HL-60 (cell line): ENCODE results near the gene FAM219A.

Experiments used
- DNase-seq, 2 experiments: peaks; one replicate each; pipeline ENCODE4 v3.0.0-alpha.2; 2010 to 2020; ENCODE audit warnings: low read depth in 1 of 2, low spot score in 1 of 2
- H3K27ac ChIP-seq: fragments of 250-450 bp; sonication (Bioruptor Pico); replicated peaks from 2 replicates; pipeline ENCODE4 v1.5.1; 2020; ENCODE audit warnings: mild to moderate bottlenecking, moderate library complexity
- H3K27me3 ChIP-seq: fragments of 250-450 bp; sonication (Bioruptor Pico); 2 replicates; pipeline ENCODE4 v1.5.1; 2021; ENCODE audit warnings: mild to moderate bottlenecking, moderate library complexity; ENCODE audit not compliant: insufficient read depth, poor library complexity, severe bottlenecking
- H3K4me3 ChIP-seq: replicated peaks from 2 replicates; pipeline ENCODE4 v1.5.1; 2011; ENCODE audit warnings: mild to moderate bottlenecking, control low read depth, low read length; ENCODE audit not compliant: insufficient read depth
- GABPA ChIP-seq: IDR thresholded peaks from 2 replicates; pipeline ENCODE4 v1.6.1; 2012; ENCODE audit warnings: low read depth
- POLR2AphosphoS5 ChIP-seq: IDR thresholded peaks from 2 replicates; pipeline ENCODE4 v1.6.1; 2012; ENCODE audit warnings: low read depth
- SPI1 ChIP-seq: IDR thresholded peaks from 2 replicates; pipeline ENCODE4 v1.6.1; 2012; ENCODE audit warnings: low read depth, mild to moderate bottlenecking, borderline replicate concordance
- TF ChIP-seq, protein P1 (sequence below): IDR thresholded peaks from 2 replicates; pipeline ENCODE4 v1.6.1; 2012; ENCODE audit warnings: low read depth; ENCODE audit not compliant: insufficient replicate concordance
- TF ChIP-seq, protein P2 (sequence below): IDR thresholded peaks from one replicate; pipeline ENCODE4 v1.5.1; 2011; ENCODE audit warnings: low read length, control low read depth, inconsistent platforms; ENCODE audit not compliant: insufficient read depth

The FAM219A gene

DNA sequence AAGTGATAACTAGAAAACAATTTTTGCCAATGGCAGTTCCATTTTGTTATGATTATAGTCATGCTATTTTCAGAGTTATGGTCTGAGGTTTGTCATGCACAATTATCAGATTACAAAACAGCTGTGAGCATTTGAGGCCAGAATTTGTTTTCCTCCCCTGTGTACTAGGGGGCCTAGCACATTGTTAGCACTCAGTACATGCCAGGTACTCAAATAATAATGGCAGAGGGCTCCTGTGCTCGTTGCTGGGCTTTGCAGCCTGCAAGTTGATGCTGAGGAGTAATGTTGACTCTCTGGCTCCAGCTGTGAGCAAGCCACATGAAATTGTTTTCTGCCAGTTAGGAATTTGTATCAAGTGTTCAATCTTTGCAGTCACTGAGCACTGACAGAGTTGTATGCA, 7.1 kb upstream of the FAM219A start:
- Histone ChIP-seq H3K27ac (no peak overlapping the region), H3K27me3 (peaks cover 4% of the 10 kb centered on the region), H3K4me3 (no peak overlapping the region)
- no peak for DNase-seq
- TF ChIP-seq SPI1 (no peak), GABPA (no peak), POLR2AphosphoS5 (no peak)
- TF ChIP-seq, protein P1, sequence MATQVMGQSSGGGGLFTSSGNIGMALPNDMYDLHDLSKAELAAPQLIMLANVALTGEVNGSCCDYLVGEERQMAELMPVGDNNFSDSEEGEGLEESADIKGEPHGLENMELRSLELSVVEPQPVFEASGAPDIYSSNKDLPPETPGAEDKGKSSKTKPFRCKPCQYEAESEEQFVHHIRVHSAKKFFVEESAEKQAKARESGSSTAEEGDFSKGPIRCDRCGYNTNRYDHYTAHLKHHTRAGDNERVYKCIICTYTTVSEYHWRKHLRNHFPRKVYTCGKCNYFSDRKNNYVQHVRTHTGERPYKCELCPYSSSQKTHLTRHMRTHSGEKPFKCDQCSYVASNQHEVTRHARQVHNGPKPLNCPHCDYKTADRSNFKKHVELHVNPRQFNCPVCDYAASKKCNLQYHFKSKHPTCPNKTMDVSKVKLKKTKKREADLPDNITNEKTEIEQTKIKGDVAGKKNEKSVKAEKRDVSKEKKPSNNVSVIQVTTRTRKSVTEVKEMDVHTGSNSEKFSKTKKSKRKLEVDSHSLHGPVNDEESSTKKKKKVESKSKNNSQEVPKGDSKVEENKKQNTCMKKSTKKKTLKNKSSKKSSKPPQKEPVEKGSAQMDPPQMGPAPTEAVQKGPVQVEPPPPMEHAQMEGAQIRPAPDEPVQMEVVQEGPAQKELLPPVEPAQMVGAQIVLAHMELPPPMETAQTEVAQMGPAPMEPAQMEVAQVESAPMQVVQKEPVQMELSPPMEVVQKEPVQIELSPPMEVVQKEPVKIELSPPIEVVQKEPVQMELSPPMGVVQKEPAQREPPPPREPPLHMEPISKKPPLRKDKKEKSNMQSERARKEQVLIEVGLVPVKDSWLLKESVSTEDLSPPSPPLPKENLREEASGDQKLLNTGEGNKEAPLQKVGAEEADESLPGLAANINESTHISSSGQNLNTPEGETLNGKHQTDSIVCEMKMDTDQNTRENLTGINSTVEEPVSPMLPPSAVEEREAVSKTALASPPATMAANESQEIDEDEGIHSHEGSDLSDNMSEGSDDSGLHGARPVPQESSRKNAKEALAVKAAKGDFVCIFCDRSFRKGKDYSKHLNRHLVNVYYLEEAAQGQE: no peak
- TF ChIP-seq, protein P2, sequence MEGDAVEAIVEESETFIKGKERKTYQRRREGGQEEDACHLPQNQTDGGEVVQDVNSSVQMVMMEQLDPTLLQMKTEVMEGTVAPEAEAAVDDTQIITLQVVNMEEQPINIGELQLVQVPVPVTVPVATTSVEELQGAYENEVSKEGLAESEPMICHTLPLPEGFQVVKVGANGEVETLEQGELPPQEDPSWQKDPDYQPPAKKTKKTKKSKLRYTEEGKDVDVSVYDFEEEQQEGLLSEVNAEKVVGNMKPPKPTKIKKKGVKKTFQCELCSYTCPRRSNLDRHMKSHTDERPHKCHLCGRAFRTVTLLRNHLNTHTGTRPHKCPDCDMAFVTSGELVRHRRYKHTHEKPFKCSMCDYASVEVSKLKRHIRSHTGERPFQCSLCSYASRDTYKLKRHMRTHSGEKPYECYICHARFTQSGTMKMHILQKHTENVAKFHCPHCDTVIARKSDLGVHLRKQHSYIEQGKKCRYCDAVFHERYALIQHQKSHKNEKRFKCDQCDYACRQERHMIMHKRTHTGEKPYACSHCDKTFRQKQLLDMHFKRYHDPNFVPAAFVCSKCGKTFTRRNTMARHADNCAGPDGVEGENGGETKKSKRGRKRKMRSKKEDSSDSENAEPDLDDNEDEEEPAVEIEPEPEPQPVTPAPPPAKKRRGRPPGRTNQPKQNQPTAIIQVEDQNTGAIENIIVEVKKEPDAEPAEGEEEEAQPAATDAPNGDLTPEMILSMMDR: no peak

DNA sequence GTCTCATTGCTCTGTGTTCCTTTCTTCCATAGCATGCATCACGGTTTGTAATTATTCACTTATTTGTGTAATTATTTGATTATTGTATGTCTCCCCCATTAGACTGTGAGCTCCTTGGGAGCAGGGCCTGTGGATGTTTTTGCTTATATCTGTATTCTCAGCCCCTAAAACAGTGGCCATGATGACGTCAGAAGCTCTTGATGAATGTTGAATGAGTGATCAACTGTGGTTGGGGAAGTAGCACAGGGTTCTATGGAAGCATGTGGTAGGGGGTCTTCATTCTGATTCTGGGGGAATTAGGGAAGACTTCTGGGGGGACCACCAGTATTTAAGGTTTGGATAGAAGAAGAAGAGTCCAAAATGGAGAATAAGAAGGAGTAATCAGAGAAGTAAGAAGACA, 6.2 kb upstream of the FAM219A start:
- TF ChIP-seq, protein P1: no peak
- TF ChIP-seq SPI1 (no peak), GABPA (no peak), POLR2AphosphoS5 (no peak)
- TF ChIP-seq, protein P2: no peak
- Histone ChIP-seq H3K27ac (no peak overlapping the region), H3K4me3 (no peak overlapping the region), H3K27me3 (peaks cover 4% of the 10 kb centered on the region)
- no peak for DNase-seq

DNA sequence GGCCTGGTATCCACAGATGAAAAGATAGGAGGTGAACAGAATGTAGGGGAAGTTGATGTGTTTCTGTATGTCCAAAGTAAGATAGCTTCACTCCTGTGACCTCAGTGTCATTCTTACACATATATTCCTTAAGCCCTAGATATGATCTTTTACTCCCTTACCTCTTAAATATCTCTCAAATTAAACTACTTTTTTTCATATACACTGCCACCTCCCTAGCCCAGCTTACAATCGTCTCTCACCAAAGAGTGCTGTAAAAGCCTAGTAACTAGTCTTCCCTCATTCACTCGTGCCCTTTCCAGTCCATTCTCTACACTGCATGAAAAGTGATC, 5.5 kb upstream of the FAM219A start:
- no peak for TF ChIP-seq GABPA
- TF ChIP-seq, protein P1: no peak
- TF ChIP-seq SPI1: no peak
- TF ChIP-seq POLR2AphosphoS5: no peak
- TF ChIP-seq, protein P2: no peak

More for the DNA sequence above, 5.5 kb upstream of the FAM219A start:
- no peak overlapping the region for H3K27ac ChIP-seq
- no peak overlapping the region for H3K4me3 ChIP-seq
- peaks cover 4% of the 10 kb centered on the region for H3K27me3 ChIP-seq
- no peak for DNase-seq
